NCI-H1694 treated with DMSO at 0.1 percent for 48 hours (cell line): ENCODE results near the gene MEF2D.

ENCODE experiments used
- DNase-seq: peaks from one replicate; lab custom pipeline; 2025; lab: John Stamatoyannopoulos, UW

The MEF2D gene

GRCh38 chr1:156499842-156500542 lies 583 bp downstream of the MEF2D start:
- peak; percentile 61 for DNase-seq

- no peak for DNase-seq
Measured at GRCh38 chr1:156499194-156499841, 1.3 kb downstream of the MEF2D start.

GRCh38 chr1:156498432-156499193 lies 2.0 kb downstream of the MEF2D start:
- no peak for DNase-seq

- DNase-seq: no peak
Measured at GRCh38 chr1:156497743-156498431, 2.7 kb downstream of the MEF2D start.

- no peak for DNase-seq
Measured at GRCh38 chr1:156497078-156497742, 3.4 kb downstream of the MEF2D start.

- DNase-seq: no peak
Measured at GRCh38 chr1:156496211-156496761, 4.3 kb downstream of the MEF2D start.

- DNase-seq: no peak
Measured at GRCh38 chr1:156495401-156496140, 5.0 kb downstream of the MEF2D start.

- no peak for DNase-seq
Measured at GRCh38 chr1:156494309-156494895, 6.2 kb downstream of the MEF2D start.

- DNase-seq: no peak
Measured at GRCh38 chr1:156493742-156494141, 6.8 kb downstream of the MEF2D start.

- DNase-seq: no peak
Measured at GRCh38 chr1:156493154-156493631, 7.4 kb downstream of the MEF2D start.

- peak; percentile 44 for DNase-seq
Measured at GRCh38 chr1:156492591-156493080, 7.9 kb downstream of the MEF2D start.

GRCh38 chr1:156492013-156492590 lies 8.5 kb downstream of the MEF2D start:
- DNase-seq: no peak

- DNase-seq: no peak
Measured at GRCh38 chr1:156491151-156491949, 9.2 kb downstream of the MEF2D start.

- DNase-seq: no peak
Measured at GRCh38 chr1:156490401-156491032, 10.1 kb downstream of the MEF2D start.

- no peak for DNase-seq
Measured at GRCh38 chr1:156489935-156490293, 10.7 kb downstream of the MEF2D start.

GRCh38 chr1:156489166-156489934 lies 11.2 kb downstream of the MEF2D start:
- DNase-seq: peak; percentile 99

- DNase-seq: no peak
Measured at GRCh38 chr1:156488566-156489165, 11.9 kb downstream of the MEF2D start.
